HEK293T (cell line): ENCODE results near the gene LRRC45.

Experiments
- ARNT ChIP-seq: fragments of 450-650 bp; IDR thresholded peaks from 2 replicates; pipeline ENCODE4 v1.6.1; 2017; ENCODE audit warnings: mild to moderate bottlenecking
- BHLHE40 ChIP-seq: fragments of 450-650 bp; IDR thresholded peaks from 2 replicates; pipeline ENCODE4 v1.6.1; 2016; ENCODE audit warnings: mild to moderate bottlenecking, moderate library complexity, borderline replicate concordance
- FOXA1 ChIP-seq: fragments of 450-650 bp; IDR thresholded peaks from 2 replicates; pipeline ENCODE4 v1.6.1; 2016; ENCODE audit warnings: mild to moderate bottlenecking
- FOXK2 ChIP-seq: fragments of 450-650 bp; IDR thresholded peaks from 2 replicates; pipeline ENCODE4 v1.6.1; 2016; ENCODE audit warnings: mild to moderate bottlenecking
- FOXM1 ChIP-seq: fragments of 450-650 bp; IDR thresholded peaks from 2 replicates; pipeline ENCODE4 v1.6.1; 2017; ENCODE audit warnings: mild to moderate bottlenecking, borderline replicate concordance
- HDGF ChIP-seq: fragments of 450-650 bp; IDR thresholded peaks from 2 replicates; pipeline ENCODE4 v1.6.1; 2017; ENCODE audit warnings: antibody characterized with exemption, borderline replicate concordance
- L3MBTL2 ChIP-seq: fragments of 450-650 bp; conservative IDR thresholded peaks from 2 replicates; pipeline ENCODE4 v1.6.1; 2016; ENCODE audit warnings: mild to moderate bottlenecking
- LEF1 ChIP-seq: fragments of 450-650 bp; IDR thresholded peaks from 2 replicates; pipeline ENCODE4 v1.6.1; 2017; ENCODE audit warnings: mild to moderate bottlenecking, borderline replicate concordance
- NFRKB ChIP-seq: fragments of 450-650 bp; IDR thresholded peaks from 2 replicates; pipeline ENCODE4 v1.6.1; 2016; ENCODE audit warnings: mild to moderate bottlenecking, moderate library complexity
- SP1 ChIP-seq: fragments of 450-650 bp; IDR thresholded peaks from 2 replicates; pipeline ENCODE4 v1.6.1; 2017
- SUZ12 ChIP-seq: fragments of 450-650 bp; IDR thresholded peaks from 2 replicates; pipeline ENCODE4 v1.6.1; 2016; ENCODE audit warnings: mild to moderate bottlenecking
- TARDBP ChIP-seq: fragments of 450-650 bp; IDR thresholded peaks from 2 replicates; pipeline ENCODE4 v1.6.1; 2016
- ZNF384 ChIP-seq: fragments of 450-650 bp; IDR thresholded peaks from 2 replicates; pipeline ENCODE4 v1.6.1; 2016

GRCh38 chr17:81978524-81979298 lies 44.4 kb upstream of the LRRC45 start:
- TF ChIP-seq HDGF, result no peak
- no peak for TF ChIP-seq FOXM1
- TF ChIP-seq SP1, result no peak
- TF ChIP-seq NFRKB, result no peak
- no peak for TF ChIP-seq FOXK2
- TF ChIP-seq SUZ12, result no peak
- TF ChIP-seq FOXA1, result no peak
- TF ChIP-seq ZNF384, result no peak
- no peak for TF ChIP-seq L3MBTL2
- TF ChIP-seq TARDBP, result no peak
- no peak for TF ChIP-seq BHLHE40
- TF ChIP-seq ARNT, result no peak
- TF ChIP-seq LEF1, result no peak
